WERI-Rb-1 (cell line): ENCODE results near the gene ARRB2.

Experiments used
- DNase-seq: peaks from one replicate; pipeline ENCODE4 v3.0.0-alpha.2; 2020
- H3K27ac ChIP-seq: fragments of 250-450 bp; sonication (Bioruptor Pico); 2 replicates; pipeline ENCODE4 v1.5.1; 2020; ENCODE audit warnings: mild to moderate bottlenecking, moderate library complexity
- H3K27me3 ChIP-seq: fragments of 250-450 bp; sonication (Bioruptor Pico); 2 replicates; pipeline ENCODE4 v1.5.1; 2021; ENCODE audit warnings: mild to moderate bottlenecking, low read depth, moderate library complexity; ENCODE audit not compliant: insufficient read depth, severe bottlenecking
- H3K36me3 ChIP-seq: fragments of 250-450 bp; sonication (Bioruptor Pico); 2 replicates; pipeline ENCODE4 v1.5.1; 2020; ENCODE audit warnings: mild to moderate bottlenecking, moderate library complexity
- H3K4me3 ChIP-seq: 2 replicates; pipeline ENCODE4 v1.5.1; 2011; ENCODE audit warnings: low read depth, mild to moderate bottlenecking, control low read depth, low read length
- H3K9me3 ChIP-seq: fragments of 250-450 bp; sonication (Bioruptor Pico); 2 replicates; pipeline ENCODE4 v1.5.1; 2021; ENCODE audit warnings: mild to moderate bottlenecking, moderate library complexity; ENCODE audit not compliant: severe bottlenecking
- TF ChIP-seq, protein P1 (sequence below): IDR thresholded peaks from 2 replicates; pipeline ENCODE4 v1.5.1; 2011; ENCODE audit warnings: low read depth, mild to moderate bottlenecking, control low read depth, inconsistent platforms, low read length

ARRB2 gene

DNA sequence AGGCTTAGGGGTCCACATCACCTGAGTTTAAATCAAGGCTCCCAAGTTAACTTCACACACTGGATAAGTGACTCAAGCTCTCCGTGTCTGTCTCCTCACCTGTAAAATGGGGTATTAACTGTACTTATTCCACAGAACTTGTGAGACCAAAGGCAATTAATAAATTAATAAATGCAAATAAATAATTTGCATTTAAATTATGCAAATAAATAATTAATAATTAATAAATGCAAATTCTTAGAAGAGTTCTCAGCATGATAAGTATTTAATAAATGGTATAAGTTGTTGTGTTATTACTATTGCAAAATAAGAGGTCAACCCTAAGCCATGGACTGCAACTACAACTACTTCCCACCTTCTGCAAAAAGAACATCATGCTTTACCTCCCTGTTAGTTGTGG, 43.0 kb downstream of the ARRB2 start:
- DNase-seq, result no peak
- Histone ChIP-seq H3K4me3 (no peak overlapping the region), H3K27me3 (no peaks in the 10 kb centered on the region), H3K9me3 (no peaks in the 10 kb centered on the region), H3K27ac (no peak overlapping the region), H3K36me3 (no peaks in the 10 kb centered on the region)
- TF ChIP-seq, protein P1, sequence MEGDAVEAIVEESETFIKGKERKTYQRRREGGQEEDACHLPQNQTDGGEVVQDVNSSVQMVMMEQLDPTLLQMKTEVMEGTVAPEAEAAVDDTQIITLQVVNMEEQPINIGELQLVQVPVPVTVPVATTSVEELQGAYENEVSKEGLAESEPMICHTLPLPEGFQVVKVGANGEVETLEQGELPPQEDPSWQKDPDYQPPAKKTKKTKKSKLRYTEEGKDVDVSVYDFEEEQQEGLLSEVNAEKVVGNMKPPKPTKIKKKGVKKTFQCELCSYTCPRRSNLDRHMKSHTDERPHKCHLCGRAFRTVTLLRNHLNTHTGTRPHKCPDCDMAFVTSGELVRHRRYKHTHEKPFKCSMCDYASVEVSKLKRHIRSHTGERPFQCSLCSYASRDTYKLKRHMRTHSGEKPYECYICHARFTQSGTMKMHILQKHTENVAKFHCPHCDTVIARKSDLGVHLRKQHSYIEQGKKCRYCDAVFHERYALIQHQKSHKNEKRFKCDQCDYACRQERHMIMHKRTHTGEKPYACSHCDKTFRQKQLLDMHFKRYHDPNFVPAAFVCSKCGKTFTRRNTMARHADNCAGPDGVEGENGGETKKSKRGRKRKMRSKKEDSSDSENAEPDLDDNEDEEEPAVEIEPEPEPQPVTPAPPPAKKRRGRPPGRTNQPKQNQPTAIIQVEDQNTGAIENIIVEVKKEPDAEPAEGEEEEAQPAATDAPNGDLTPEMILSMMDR, result no peak

DNA sequence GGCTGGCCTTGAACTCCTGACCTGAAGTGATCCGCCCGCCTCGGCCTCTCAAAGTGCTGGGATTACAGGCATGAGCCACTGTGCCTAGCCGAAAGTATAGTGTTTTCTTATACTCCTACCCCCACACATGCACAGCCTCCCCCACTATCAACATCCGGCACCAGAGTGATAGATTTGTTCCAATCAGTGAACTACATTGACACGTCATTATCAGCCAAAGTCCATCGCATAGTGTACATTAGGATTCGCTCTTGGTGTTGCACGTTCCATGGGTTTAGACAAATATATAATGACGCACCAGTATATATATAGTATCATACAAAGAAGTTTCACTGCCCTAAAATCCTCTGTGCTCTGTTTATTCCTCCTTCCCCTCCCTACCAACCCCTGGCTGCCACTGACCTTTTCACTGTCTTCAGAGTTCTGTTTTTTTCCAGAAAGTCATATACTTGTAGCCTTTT, 49.4 kb downstream of the ARRB2 start:
- no peak overlapping the region for H3K27ac ChIP-seq
- no peak for DNase-seq
- no peak overlapping the region for H3K4me3 ChIP-seq
- H3K27me3 ChIP-seq, result no peaks in the 10 kb centered on the region
- H3K36me3 ChIP-seq, result no peaks in the 10 kb centered on the region
- no peaks in the 10 kb centered on the region for H3K9me3 ChIP-seq
- TF ChIP-seq, protein P1, result no peak

DNA sequence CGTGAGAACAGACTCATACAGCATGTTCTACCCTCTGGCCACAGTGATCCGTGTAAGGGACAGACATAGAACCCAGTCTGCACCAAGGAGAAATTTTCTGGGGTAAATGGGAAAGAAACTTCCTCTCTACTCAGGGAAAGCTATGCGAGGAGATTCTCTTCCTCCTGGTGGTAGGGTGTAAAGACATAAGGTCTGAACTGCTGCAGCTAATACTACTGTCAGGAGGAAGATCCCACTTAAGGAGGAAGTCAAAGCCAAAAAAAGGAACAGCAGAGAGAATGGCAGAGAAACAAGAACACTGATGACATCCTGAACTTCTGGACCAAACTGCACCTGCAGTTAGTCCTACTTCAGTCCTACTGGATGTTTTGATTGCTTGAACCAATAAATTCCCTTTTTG, 54.2 kb downstream of the ARRB2 start:
- Histone ChIP-seq H3K27ac (no peak overlapping the region), H3K4me3 (no peak overlapping the region), H3K27me3 (no peaks in the 10 kb centered on the region), H3K9me3 (no peaks in the 10 kb centered on the region), H3K36me3 (no peaks in the 10 kb centered on the region)
- TF ChIP-seq, protein P1, result no peak
- DNase-seq, result no peak

DNA sequence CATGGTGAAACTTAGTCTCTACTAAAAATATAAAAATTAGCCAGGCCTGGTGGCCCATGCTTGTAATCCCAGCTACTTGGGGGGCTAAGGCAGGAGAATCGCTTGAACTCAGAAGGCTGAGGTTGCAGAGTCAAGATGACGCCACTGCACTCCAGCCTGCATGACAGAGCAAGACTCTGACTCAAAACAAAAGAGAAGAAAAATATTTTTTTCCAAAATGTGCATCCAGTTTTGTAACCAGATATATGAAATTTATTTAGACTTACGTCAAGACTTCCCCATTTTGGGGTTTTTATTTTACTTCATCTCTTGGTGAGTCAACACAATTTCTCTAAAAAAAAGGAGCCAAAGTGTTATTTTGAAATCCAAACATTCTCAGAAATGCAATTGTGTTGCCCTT, 55.8 kb downstream of the ARRB2 start:
- no peaks in the 10 kb centered on the region for H3K27me3 ChIP-seq
- H3K9me3 ChIP-seq, result no peaks in the 10 kb centered on the region
- TF ChIP-seq, protein P1, result no peak
- DNase-seq, result no peak
- H3K27ac ChIP-seq, result no peak overlapping the region
- H3K4me3 ChIP-seq, result no peak overlapping the region
- no peaks in the 10 kb centered on the region for H3K36me3 ChIP-seq

DNA sequence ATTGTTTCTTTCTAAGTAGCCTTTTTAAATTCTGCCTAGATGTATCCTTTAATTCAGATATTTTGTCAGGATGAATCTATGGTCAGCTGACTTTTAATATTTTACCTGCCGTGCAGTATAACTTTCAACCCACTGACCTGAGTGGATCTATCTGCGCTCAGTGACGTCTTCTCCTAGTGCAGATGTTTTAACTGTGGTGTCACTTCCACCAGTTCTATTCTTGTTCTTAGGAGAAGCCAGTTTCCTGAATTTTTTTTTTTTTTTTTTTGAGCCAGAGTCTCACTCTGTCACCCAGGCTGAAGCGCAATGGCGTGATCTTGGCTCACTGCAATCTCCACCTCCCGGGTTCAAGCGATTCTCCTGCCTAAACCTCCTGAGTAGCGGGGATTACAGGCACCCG, 56.3 kb downstream of the ARRB2 start:
- no peaks in the 10 kb centered on the region for H3K27me3 ChIP-seq
- DNase-seq, result no peak
- H3K4me3 ChIP-seq, result no peak overlapping the region
- H3K27ac ChIP-seq, result no peak overlapping the region
- H3K9me3 ChIP-seq, result no peaks in the 10 kb centered on the region
- no peaks in the 10 kb centered on the region for H3K36me3 ChIP-seq
- TF ChIP-seq, protein P1, result no peak

DNA sequence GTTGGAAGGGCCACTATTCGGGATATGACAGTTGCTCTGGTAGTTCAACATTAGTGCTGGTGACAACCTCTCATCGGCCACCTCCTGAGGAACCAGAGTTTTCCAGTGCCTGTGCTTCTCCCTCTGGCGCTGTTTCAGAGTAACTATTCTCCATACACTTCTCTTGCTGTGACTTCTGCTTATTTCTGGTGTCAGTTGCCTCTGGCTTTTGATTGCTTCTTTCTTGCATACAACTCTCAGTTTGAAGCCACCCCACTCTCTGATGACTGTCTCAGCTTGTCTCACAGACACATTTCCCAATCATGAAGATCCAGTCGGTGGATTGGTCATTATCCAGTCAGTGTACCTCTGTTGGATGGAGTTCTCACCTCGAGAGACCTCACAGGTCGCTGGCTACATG, 57.9 kb downstream of the ARRB2 start:
- no peaks in the 10 kb centered on the region for H3K36me3 ChIP-seq
- no peaks in the 10 kb centered on the region for H3K27me3 ChIP-seq
- no peak for DNase-seq
- TF ChIP-seq, protein P1, result no peak
- no peak overlapping the region for H3K4me3 ChIP-seq
- no peaks in the 10 kb centered on the region for H3K9me3 ChIP-seq
- H3K27ac ChIP-seq, result no peak overlapping the region
